DLD1 (cell line): Measurements from ENCODE around the gene GBP3.
"Not testable (repeated sequence)": the region's sequence is repeated elsewhere in the genome, so short reads cannot be mapped to it uniquely, and the experiment has no call there.

Experiments
- in situ Hi-C: cut with HindIII; loops from 2 replicates; pipeline ENCODE4 v1.10.0; 2017; ENCODE audit warnings: low sequenced_read_pairs

GBP3 gene

DNA sequence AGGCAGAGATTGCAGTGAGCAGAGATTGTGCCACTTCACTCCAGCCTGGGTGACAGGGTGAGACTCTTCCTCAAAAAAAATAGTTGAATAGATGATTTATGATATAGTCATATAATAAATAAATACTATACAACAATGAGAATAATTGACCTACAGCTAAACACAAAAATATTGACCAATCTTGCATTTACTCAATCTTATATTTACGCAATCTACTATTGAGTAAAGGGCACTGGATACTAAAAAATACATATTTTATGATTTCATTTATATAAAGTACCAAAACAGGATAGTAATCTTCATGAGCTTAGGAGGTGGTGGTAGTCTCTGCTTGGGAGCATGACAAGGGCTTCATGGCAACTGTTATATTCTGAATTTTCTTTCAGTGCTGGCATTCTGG lies 19.1 kb upstream of the GBP3 start:
- in situ Hi-C loops: no loop called here

- in situ Hi-C loops: no loop called here
These were observed 18.5 kb upstream of the GBP3 start for GRCh38 chr1:89041119-89041641.

DNA sequence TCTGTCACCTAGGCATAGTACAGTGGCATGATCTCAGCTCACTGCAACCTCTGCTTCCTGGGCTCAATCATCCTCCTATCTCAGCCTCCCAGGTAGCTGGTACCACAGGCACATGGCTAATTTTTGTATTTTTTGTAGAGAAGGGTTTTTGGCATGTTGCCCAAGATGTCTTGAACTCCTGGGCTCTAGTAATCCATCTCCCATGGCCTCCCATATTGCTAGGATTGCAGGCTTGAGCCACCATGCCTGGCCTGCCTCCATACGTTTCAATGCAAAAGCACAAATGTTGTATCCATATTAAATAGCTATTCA lies 17.6 kb upstream of the GBP3 start:
- in situ Hi-C loops: no loop called here

- in situ Hi-C loops: no loop called here
These were observed 14.5 kb upstream of the GBP3 start for GRCh38 chr1:89037186-89037585.

GRCh38 chr1:89035080-89035479 lies 12.4 kb upstream of the GBP3 start:
- in situ Hi-C loops: no loop called here

- in situ Hi-C loops: not testable (repeated sequence)
These were observed 11.3 kb upstream of the GBP3 start for GRCh38 chr1:89034004-89034403.

GRCh38 chr1:89029051-89029450 lies 6.4 kb upstream of the GBP3 start:
- in situ Hi-C loops: not testable (repeated sequence)

- in situ Hi-C loops: no loop called here
These were observed 3.3 kb upstream of the GBP3 start for GRCh38 chr1:89025928-89026327.

DNA sequence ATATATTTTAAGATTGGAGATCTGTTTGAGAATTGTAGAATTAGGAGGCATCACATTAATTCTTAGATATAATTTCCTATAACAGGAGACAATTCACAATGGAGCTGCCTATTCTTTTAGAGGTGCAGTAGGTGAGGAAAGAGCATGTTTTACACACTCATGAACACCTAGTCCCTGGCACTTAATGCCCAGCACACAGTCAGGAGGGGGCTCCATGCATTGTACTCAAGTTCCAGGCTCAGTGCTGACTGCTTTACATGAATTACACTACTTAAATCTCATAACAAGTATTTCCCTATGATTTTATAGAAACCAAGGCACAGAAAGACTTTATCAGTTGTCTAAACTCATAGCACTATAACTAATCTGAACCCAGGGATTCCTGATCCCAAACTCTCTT lies 360 bp upstream of the GBP3 start:
- in situ Hi-C loops: no loop called here

- in situ Hi-C loops: not testable (repeated sequence)
These were observed 4.3 kb downstream of the GBP3 start for GRCh38 chr1:89018318-89018717.

GRCh38 chr1:89008511-89008910 lies 14.2 kb downstream of the GBP3 start:
- in situ Hi-C loops: no loop called here

GRCh38 chr1:89005286-89006151 lies 17.1 kb downstream of the GBP3 start:
- in situ Hi-C loops: no loop called here

GRCh38 chr1:89002176-89002575 lies 20.5 kb downstream of the GBP3 start:
- in situ Hi-C loops: not testable (repeated sequence)

GRCh38 chr1:89001510-89001909 lies 21.2 kb downstream of the GBP3 start:
- in situ Hi-C loops: no loop called here

DNA sequence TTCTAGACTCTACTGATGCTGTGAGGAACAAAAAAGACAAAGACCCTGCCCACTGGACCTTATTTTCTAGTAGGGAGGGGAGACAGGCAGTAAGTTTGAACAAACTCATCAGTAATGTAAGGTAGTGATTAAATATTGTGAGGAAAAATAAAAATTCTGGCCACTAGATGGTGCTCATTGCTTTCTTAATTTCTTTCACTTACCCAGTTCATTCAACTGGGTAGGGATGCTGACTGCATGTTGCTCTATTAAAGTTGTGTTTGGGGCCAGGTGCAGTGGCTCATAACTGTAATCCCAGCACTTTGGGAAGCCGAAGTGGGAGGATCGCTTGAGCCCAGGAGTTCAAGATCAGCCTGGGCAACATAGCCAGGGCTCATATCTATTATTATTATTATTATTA lies 23.9 kb downstream of the GBP3 start:
- in situ Hi-C loops: no loop called here

- in situ Hi-C loops: no loop called here
These were observed 32.2 kb downstream of the GBP3 start for GRCh38 chr1:88990426-88990825.

GRCh38 chr1:88985692-88986091 lies 37.0 kb downstream of the GBP3 start:
- in situ Hi-C loops: no loop called here

DNA sequence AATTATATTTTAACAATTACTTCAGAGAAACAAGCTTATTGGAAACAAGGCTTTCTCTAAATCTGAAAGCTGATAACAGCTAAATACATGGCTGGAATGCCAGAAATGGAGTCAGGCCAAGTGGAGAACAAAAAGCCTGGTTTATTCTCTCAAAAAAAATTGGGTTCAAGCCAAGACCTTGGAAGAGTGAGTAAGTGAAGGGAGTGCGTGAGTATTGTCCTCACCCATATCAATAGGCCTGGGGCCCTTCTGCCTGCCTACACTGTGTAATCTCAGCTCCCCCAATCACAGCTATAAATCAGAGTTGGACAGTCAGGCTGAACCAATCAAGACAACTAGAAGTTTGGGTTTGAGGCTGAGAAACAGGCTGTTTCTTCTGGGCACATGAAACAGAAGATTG lies 37.6 kb downstream of the GBP3 start:
- in situ Hi-C loops: no loop called here

- in situ Hi-C loops: no loop called here
These were observed 38.1 kb downstream of the GBP3 start for GRCh38 chr1:88984569-88984968.

GRCh38 chr1:88983791-88984559 lies 38.7 kb downstream of the GBP3 start:
- in situ Hi-C loops: no loop called here

- in situ Hi-C loops: no loop called here
These were observed 40.6 kb downstream of the GBP3 start for GRCh38 chr1:88982055-88982454.

DNA sequence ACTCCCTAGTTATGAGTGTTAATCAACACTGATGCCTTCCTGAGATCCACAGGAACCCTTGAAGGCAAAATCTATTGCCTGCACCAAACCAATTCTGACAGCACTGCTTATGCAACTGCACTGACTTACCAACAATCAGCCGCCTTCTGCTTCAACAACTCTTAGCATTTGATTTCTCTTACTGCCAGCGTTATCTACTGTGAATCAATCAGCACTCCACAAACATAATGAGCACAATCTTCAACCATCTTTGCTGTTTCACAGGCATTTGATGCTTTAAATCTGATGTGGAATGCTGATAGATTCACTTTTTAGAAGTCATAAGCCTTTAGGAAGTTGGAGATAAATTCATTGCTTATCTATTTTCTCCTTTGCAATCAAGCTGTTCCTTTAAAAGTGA lies 41.2 kb downstream of the GBP3 start:
- in situ Hi-C loops: not testable (repeated sequence)
